ENCODE results near the gene ZSWIM6. TPM values are rescaled to one million over a fixed set of nuclear protein-coding genes. Genes with fewer than 3 reads are reported as not detected.

Gene ZSWIM6
- polyA plus RNA-seq, 1 donor, result 18.0 TPM

GRCh38 chr5:61394078-61394704, 62.1 kb downstream of the ZSWIM6 start:
- WGBS (ENCODE audit: insufficient coverage, low lambda C conversion rate), result no CpG with 5 or more reads among the region's 1 CpG
- Histone ChIP-seq H3K9me3 (ENCODE audit: control insufficient read depth, low read depth, low read length) (no peaks in the 10 kb centered on the region), H3K27ac (ENCODE audit: low read length) (no peak overlapping the region), H3K36me3 (ENCODE audit: control insufficient read depth, insufficient read depth, low read length) (peaks cover 5% of the 10 kb centered on the region), H3K4me3 (ENCODE audit: low read length) (no peak overlapping the region), H3K4me1 (ENCODE audit: control insufficient read depth, insufficient read depth, low read length) (no peaks in the 10 kb centered on the region), H3K27me3 (ENCODE audit: control insufficient read depth, insufficient read depth, low read length) (no peaks in the 10 kb centered on the region)
- no peak for DNase-seq

GRCh38 chr5:61394793-61395192, 62.7 kb downstream of the ZSWIM6 start:
- WGBS (ENCODE audit: insufficient coverage, low lambda C conversion rate), result no CpG with 5 or more reads among the region's 2 CpGs
- Histone ChIP-seq H3K4me3 (ENCODE audit: low read length) (no peak overlapping the region), H3K36me3 (ENCODE audit: control insufficient read depth, insufficient read depth, low read length) (peaks cover 5% of the 10 kb centered on the region)

GRCh38 chr5:61397238-61397637, 65.2 kb downstream of the ZSWIM6 start:
- DNase-seq, result no peak
- H3K27ac ChIP-seq (ENCODE audit: low read length), result no peak overlapping the region
- no peaks in the 10 kb centered on the region for H3K27me3 ChIP-seq (ENCODE audit: control insufficient read depth, insufficient read depth, low read length)
- no CpG with 5 or more reads among the region's 1 CpG for WGBS (ENCODE audit: insufficient coverage, low lambda C conversion rate)
- no peak overlapping the region for H3K4me3 ChIP-seq (ENCODE audit: low read length)
- H3K36me3 ChIP-seq (ENCODE audit: control insufficient read depth, insufficient read depth, low read length), result no peaks in the 10 kb centered on the region
- no peaks in the 10 kb centered on the region for H3K4me1 ChIP-seq (ENCODE audit: control insufficient read depth, insufficient read depth, low read length)
- H3K9me3 ChIP-seq (ENCODE audit: control insufficient read depth, low read depth, low read length), result no peaks in the 10 kb centered on the region

More at GRCh38 chr5:61394793-61395192, 62.7 kb downstream of the ZSWIM6 start:
- Histone ChIP-seq H3K27me3 (ENCODE audit: control insufficient read depth, insufficient read depth, low read length) (no peaks in the 10 kb centered on the region), H3K9me3 (ENCODE audit: control insufficient read depth, low read depth, low read length) (no peaks in the 10 kb centered on the region), H3K4me1 (ENCODE audit: control insufficient read depth, insufficient read depth, low read length) (no peaks in the 10 kb centered on the region), H3K27ac (ENCODE audit: low read length) (no peak overlapping the region)
- no peak for DNase-seq

DNA sequence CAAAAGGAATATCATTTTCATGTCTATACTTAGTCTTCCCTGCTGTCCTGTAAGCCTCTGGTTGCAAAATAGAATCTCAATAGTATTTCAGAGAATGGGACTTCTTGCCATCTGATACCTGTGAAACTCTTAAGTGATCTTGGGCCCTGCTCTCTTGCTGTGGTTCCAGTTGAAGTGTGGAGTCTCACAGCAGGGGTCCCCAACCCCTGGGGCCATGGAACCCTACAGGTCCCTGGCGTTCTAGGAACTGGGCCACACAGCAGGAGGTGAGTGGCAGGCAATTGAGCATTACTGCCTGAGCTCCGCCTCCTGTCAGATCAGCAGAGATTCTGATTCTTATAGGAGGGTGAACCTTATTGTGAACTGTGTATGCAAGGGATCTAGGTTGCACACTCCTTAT, 65.9 kb downstream of the ZSWIM6 start:
- Histone ChIP-seq H3K4me1 (ENCODE audit: control insufficient read depth, insufficient read depth, low read length) (no peaks in the 10 kb centered on the region), H3K27ac (ENCODE audit: low read length) (no peak overlapping the region), H3K9me3 (ENCODE audit: control insufficient read depth, low read depth, low read length) (no peaks in the 10 kb centered on the region), H3K36me3 (ENCODE audit: control insufficient read depth, insufficient read depth, low read length) (no peaks in the 10 kb centered on the region), H3K27me3 (ENCODE audit: control insufficient read depth, insufficient read depth, low read length) (no peaks in the 10 kb centered on the region), H3K4me3 (ENCODE audit: low read length) (no peak overlapping the region)
- DNase-seq, result no peak
- no CpG with 5 or more reads among the region's 2 CpGs for WGBS (ENCODE audit: insufficient coverage, low lambda C conversion rate)

DNA sequence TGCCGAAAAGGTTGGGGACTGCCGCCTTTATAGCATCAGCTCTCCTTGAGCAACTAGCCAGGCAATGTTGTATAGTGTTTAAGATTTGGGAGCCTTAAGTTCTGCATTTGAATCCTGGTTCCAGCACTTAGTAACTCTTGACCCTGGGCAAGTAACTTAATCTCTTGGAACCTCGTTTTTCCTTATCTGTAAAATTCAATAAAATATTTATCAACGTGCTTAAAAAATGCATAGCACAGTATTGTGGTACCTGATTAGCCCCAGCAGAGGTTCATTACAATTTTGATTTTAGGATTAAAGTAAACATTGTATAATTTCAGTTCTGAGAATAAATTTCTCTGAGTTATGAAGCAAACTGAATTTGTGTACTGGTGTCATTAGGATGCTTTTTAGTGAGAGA, 66.4 kb downstream of the ZSWIM6 start:
- no CpG with 5 or more reads among the region's 4 CpGs for WGBS (ENCODE audit: insufficient coverage, low lambda C conversion rate)
- Histone ChIP-seq H3K36me3 (ENCODE audit: control insufficient read depth, insufficient read depth, low read length) (no peaks in the 10 kb centered on the region), H3K27me3 (ENCODE audit: control insufficient read depth, insufficient read depth, low read length) (no peaks in the 10 kb centered on the region), H3K27ac (ENCODE audit: low read length) (no peak overlapping the region), H3K4me1 (ENCODE audit: control insufficient read depth, insufficient read depth, low read length) (no peaks in the 10 kb centered on the region), H3K4me3 (ENCODE audit: low read length) (no peak overlapping the region), H3K9me3 (ENCODE audit: control insufficient read depth, low read depth, low read length) (no peaks in the 10 kb centered on the region)
- no peak for DNase-seq

GRCh38 chr5:61399679-61400078, 67.6 kb downstream of the ZSWIM6 start:
- Histone ChIP-seq H3K36me3 (ENCODE audit: control insufficient read depth, insufficient read depth, low read length) (no peaks in the 10 kb centered on the region), H3K9me3 (ENCODE audit: control insufficient read depth, low read depth, low read length) (no peaks in the 10 kb centered on the region), H3K4me1 (ENCODE audit: control insufficient read depth, insufficient read depth, low read length) (no peaks in the 10 kb centered on the region), H3K27me3 (ENCODE audit: control insufficient read depth, insufficient read depth, low read length) (no peaks in the 10 kb centered on the region), H3K4me3 (ENCODE audit: low read length) (no peak overlapping the region), H3K27ac (ENCODE audit: low read length) (no peak overlapping the region)
- no peak for DNase-seq
- 80% methylated on average over 1 of the region's 5 CpGs for WGBS (ENCODE audit: insufficient coverage, low lambda C conversion rate)

DNA sequence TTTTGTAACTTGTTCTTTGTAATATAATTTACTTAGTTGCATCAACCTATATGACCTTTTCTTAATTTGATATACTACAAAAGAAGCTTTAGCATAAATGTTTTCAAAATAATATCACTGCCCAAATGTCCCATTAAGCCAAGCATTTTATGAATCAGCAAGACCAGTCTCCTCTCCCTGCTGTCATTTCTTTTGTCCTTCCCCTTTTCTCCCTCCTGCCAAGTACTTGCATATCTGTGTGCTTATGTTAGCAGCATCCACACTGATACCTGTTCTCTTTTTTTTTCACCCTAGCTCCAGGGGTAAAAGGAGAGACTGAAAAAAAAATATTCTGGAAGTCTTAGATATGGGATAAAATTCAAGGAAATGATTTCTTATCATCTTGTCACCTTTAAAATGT, 69.7 kb downstream of the ZSWIM6 start:
- no peak overlapping the region for H3K27ac ChIP-seq (ENCODE audit: low read length)
- no peaks in the 10 kb centered on the region for H3K36me3 ChIP-seq (ENCODE audit: control insufficient read depth, insufficient read depth, low read length)
- H3K27me3 ChIP-seq (ENCODE audit: control insufficient read depth, insufficient read depth, low read length), result no peaks in the 10 kb centered on the region

GRCh38 chr5:61402244-61402823, 70.3 kb downstream of the ZSWIM6 start:
- DNase-seq, result no peak
- Histone ChIP-seq H3K4me1 (ENCODE audit: control insufficient read depth, insufficient read depth, low read length) (peaks cover 6% of the 10 kb centered on the region), H3K9me3 (ENCODE audit: control insufficient read depth, low read depth, low read length) (no peaks in the 10 kb centered on the region), H3K27me3 (ENCODE audit: control insufficient read depth, insufficient read depth, low read length) (no peaks in the 10 kb centered on the region), H3K36me3 (ENCODE audit: control insufficient read depth, insufficient read depth, low read length) (no peaks in the 10 kb centered on the region), H3K4me3 (ENCODE audit: low read length) (no peak overlapping the region), H3K27ac (ENCODE audit: low read length) (no peak overlapping the region)

More for the DNA sequence above, 69.7 kb downstream of the ZSWIM6 start:
- no peak overlapping the region for H3K4me3 ChIP-seq (ENCODE audit: low read length)
- no peaks in the 10 kb centered on the region for H3K9me3 ChIP-seq (ENCODE audit: control insufficient read depth, low read depth, low read length)
- no peak for DNase-seq
- peaks cover 6% of the 10 kb centered on the region for H3K4me1 ChIP-seq (ENCODE audit: control insufficient read depth, insufficient read depth, low read length)

- no peak overlapping the region for H3K27ac ChIP-seq (ENCODE audit: low read length)
Measured at GRCh38 chr5:61402970-61403900, 71.2 kb downstream of the ZSWIM6 start.

DNA sequence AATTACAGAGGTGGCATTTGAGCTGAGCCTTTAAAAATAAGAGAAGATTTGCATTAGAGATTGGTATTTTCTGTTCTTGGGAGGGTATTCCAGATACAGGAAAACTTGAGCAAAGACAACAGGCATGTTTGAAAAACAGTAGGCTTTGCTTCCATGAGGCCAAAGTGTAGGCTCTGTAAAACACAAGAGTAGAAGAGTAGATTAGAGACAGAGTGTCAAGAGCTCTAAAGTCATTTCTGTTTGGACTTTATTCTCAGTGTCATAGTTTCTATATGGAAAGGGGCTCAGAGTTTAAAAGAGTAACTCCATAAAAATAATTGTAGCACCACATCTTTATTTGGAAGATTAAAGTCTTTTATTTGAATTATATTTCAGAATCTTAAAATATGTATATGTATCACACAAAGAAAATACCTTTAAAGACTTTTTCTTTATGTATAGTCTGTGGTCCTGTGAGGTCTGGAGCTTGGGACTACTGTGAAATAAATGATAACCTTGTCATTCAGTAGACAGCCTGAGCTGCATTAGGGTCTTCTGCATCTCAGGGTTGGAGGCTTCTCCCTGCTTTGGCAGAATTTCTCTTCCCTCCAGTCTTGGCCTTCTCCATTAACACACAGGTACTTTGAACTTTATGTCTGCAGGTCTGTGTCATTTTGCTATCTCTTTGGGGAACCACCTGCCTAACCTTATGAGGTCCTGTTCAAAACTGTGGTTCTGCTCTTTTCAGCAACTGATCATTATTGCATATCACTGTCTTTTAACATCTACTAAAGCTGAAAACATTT, 73.6 kb downstream of the ZSWIM6 start:
- DNase-seq, result peak; percentile 29 to 75
- no peak overlapping the region for H3K4me3 ChIP-seq (ENCODE audit: low read length)
- H3K27ac ChIP-seq (ENCODE audit: low read length), result peak overlapping the region; percentile 74
- no peaks in the 10 kb centered on the region for H3K36me3 ChIP-seq (ENCODE audit: control insufficient read depth, insufficient read depth, low read length)
- H3K9me3 ChIP-seq (ENCODE audit: control insufficient read depth, low read depth, low read length), result no peaks in the 10 kb centered on the region
- peaks cover 11% of the 10 kb centered on the region for H3K4me1 ChIP-seq (ENCODE audit: control insufficient read depth, insufficient read depth, low read length)
- no peaks in the 10 kb centered on the region for H3K27me3 ChIP-seq (ENCODE audit: control insufficient read depth, insufficient read depth, low read length)

More at GRCh38 chr5:61402970-61403900, 71.2 kb downstream of the ZSWIM6 start:
- Histone ChIP-seq H3K4me1 (ENCODE audit: control insufficient read depth, insufficient read depth, low read length) (peaks cover 6% of the 10 kb centered on the region), H3K27me3 (ENCODE audit: control insufficient read depth, insufficient read depth, low read length) (no peaks in the 10 kb centered on the region), H3K9me3 (ENCODE audit: control insufficient read depth, low read depth, low read length) (no peaks in the 10 kb centered on the region), H3K4me3 (ENCODE audit: low read length) (no peak overlapping the region), H3K36me3 (ENCODE audit: control insufficient read depth, insufficient read depth, low read length) (no peaks in the 10 kb centered on the region)
- WGBS (ENCODE audit: insufficient coverage, low lambda C conversion rate), result 100% methylated on average over 2 of the region's 4 CpGs
- DNase-seq, result no peak
